NCI-H1092 treated with DMSO at 0.1 percent for 48 hours (cell line): ENCODE measurements around the gene INTS1.
A peak's percentile ranks its signal among the peaks of the same experiment; 100 is the strongest.
"Not testable (repeated sequence)": the region's sequence is repeated elsewhere in the genome, so short reads cannot be mapped to it uniquely, and the experiment has no call there.

ENCODE experiments used
- DNase-seq: peaks from one replicate; lab custom pipeline; 2025; lab: John Stamatoyannopoulos, UW

The INTS1 gene

DNA sequence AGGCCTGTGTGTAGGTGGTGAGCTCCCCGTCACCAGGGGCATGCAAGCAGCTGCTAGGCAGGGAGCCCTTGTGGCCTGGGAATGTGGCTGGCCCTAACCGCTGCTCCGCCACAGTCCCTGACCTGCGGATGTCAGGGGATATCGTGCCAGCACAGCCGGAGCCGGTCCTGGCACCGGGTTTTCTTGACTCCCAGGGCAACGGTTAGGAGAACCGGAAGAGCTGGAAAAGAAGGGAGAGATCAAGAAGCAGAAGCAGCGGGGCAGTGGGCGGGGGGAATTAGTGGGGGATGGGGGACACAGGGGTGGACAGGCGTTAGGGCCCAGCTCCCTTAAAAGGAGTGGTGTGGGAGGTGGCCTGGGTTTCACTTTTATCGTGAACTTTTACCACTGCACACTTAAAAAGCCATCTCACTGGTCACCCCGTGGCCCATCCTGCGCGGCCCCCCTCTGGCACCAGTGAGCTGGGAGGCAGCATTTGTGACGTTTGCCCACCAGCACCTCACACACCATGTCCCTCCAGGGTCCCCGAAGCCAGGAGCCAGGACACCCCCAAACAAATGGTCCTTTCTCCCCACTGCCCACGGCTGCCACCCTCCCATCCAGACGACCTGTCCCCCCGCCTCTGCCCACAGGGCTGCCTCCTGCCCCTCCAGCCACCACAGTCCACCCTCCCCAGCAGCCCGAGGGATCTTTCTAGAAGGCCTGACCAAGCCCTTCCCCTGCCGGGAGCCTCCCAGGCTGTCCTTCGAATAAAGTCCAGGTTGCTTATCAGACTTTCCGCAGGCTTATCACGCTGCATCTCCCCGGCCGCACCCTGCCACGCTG, 43.2 kb downstream of the INTS1 start:
- DNase-seq = no peak

DNA sequence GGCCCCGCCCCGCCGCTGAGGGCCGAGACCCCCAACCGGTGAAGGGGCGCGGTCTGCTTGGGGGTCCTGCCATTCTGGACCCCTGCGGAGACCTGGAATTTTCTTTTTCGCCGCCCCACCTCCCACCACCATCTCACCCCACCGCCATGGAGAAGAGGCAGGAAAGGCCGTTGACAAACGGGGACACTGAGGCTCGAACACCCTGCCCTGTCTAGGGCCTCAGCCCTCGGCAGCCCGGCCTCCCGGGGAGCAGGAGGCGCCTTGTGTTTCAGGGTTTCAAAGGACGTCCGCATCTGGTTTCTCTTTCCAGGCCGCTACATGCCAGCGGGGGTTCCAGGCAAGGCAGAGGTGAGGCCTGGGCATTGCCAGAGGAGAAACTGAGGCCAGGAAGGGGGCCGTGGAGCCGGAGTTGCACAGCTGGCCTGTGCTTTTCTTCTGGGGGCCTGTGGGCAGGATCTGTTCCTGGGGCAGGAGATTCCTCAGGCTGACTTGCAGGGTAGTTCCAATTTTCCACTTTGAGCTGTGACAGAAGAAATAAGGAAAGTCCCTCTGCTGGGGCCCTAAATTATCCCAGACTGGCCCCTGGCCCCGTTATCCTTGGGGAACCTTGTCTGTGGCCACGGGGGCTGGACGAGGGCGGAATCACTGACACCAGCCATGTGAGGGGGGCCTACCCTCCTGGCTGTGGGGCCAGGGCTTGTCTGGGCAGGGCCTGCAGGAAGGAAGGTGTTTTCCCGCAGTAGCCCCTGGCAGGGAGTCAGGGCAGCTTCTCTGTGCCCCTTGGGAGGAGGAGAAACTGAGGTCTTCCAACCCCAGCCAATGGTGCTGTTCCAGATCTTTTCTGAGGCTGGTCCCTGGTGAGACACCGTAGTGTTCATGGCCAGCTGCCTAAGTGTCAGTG, 44.0 kb downstream of the INTS1 start:
- DNase-seq = no peak

DNA sequence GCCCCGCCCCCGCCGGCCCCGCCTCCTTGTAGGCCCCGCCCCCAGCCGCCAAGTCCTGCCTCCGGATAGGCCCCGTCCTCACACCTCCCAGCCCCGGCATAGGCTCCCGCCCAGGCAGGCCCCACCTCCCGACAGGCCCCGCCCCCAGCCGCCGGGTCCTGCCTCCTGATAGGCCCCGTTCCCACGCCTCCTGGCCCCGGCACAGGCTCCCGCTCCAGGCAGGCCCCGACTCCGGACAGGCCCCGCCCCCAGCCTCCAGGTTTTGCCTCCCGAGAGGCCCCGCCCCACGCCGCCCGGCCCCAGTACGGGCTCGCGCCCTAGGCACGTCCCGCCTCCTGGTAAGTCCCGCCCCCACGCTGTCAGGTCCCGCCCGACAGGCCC, 44.7 kb downstream of the INTS1 start:
- DNase-seq = peak; percentile 97

DNA sequence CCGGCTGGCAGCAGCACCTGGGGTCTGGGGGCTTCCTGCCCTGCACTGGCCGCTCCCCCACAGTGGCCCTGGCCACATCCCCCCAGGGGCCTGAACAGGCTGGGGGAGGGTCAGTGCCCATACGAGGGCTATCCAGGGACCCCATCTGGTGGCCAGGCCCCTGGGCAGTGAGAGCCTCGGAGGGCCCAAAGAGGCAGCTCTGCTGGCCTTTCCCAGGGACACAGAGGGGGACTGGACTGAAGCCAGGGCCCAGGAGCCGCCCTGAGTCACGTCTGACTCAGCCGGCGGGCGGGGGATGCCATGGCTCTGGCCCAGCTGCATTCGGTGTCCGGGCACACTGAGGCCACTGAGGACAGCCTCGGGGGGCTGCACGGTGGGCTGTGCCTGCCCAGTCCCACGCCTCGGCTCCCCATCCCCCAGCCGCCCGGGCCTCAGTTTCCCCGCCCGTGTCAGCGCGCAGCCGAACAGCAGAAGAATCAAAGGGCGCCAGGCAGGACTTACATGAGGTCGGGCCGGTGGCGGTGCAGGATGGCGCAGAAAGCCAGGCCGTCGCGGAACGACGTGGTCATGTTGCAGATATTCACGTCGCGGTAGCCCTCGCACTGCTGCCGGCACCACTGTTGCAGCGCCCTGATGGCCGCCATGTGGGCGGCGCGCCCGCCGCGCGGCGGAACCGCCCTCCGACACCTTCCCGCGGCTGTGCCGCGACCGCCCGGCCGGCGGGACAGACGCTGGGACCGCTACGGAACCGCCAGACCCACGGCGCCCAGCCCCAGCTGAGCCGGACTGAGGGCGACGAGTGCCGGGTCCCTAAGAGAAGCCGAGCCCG, 45.3 kb downstream of the INTS1 start, which contains the start of gene MICALL2:
MICALL2 (minus strand) TSS at position 788 of the 829 bp plus-strand sequence; CDS start at position 644, 144 bp downstream.
- DNase-seq = peak; percentile 52

DNA sequence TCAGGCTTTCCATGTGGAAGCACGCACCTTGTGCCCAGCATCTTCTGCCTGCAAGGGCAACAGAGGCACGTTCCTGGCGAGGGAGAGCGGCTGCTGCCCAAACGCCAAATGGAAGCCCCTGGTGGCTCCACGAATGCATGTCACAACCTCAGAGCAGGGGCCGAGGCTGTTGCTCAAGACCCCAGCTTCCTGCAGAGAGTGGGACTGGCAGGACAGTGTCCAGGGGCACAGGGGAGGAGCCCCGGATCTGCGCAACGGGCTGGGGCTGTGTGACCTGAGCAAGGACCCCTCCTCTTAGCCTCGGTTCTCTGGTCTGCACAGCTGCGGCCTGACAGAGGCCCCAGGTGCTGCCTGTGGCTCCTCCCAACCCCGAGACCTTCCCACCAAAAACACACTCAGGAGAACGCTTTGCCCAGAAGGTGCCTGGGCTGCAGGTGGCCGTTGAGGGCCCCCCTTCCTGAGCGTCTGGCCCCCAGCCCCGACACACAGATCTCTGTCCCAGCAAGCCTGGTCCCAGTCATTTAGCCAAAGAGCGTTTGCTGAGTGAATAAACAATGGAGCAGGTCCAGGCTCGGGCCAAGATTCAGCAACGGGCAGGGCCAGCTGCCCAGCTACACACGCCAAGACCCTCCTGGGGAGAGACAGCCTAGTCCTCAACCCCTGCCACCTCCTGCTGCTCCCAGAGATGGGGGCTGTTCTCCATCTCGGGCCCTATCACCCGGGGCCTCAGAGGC, 46.1 kb downstream of the INTS1 start:
- no peak for DNase-seq

DNA sequence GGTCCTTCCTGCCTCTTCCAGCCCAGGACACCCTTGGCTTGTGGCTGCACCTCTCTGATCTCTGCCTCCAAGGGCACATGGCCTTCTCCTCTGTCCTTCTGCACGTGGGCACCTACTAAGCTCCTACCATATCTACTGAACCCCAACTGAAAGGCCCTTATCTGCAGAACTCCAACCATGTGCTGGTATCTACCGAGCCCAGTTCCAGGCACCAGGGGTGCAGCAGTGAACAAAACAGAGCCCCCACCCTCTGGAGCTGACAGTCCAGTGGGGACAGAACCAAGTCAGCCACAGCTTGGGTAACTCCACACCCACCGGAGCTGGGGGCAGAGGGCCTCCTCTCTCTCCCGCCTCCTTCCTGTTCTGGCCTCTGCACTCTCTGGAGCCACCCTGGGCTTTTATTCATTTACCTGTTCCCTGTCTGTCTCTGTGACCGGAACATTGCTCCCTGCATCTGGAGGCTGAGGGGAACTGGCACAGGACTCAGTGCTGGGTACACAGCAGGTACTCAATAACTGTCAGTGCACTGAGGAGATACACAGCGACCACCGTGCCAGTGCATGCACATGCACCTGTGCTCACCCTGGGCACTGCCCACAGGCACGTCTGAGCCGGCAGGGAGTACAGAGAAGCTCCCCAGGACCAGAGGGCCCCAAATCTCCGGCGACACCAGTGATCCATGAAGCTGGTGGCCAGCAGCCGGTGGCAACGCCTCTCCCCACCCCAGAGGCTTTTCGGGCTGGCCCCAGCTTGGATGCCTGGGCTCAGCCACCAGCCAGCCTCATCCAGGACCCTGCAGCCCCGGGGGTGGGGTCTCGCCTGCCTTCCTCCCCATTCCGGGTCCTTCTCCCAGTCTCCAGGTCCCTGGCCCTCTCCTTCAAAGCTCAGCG, 46.9 kb downstream of the INTS1 start:
- no peak for DNase-seq

DNA sequence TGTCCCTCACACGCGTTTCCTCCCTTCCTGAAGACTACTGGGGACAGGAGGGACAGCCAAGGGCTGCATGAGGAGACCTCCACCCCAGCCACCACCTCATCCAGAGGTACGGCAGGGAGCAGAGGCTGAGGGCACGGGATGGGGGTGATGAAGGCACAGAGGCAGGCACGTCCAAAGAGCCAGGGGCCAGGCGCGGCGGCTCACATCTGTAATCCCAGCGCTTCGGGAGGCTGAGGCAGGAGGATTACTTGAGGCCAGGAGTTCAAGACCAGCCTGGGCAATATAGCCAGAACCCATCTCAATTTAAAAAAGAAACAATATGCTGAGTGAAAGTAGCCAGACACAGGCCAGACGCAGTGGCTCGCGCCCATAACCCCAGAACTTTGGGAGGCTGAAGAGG, 48.2 kb downstream of the INTS1 start:
- no peak for DNase-seq

DNA sequence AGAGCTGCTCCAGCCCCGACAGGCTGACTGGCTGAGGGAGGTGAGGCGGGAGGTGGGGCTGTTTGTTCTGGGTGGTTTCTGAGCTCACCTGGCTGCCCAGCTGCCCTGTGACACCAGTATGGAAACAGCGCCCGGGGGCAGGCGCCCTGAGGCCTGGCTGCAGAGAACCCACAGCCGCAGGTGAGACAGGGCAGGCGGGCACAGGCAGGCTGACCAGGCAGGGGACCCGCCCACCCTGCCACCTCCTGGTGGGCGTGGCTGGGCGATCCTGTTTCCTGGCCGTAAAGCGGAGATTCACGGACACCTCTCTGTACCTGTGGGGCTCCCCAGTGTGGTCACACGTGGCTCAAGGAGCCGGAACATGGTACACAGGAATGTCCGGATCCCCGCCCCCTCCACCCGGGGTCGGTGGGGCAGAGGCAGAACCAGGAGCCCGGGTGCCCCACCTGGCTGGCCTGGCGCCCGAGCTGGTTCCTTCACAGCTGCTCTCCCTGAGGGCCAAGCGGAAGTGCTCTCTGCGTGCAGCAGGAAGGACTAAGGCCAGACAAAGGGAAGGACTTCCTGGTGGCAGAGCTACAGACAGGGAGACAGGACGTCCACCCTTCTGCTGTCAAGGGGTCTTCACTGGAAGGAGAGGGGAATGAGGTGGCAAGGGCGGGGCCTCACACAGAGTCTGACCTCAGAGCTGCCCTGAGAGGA, 48.8 kb downstream of the INTS1 start:
- no peak for DNase-seq

DNA sequence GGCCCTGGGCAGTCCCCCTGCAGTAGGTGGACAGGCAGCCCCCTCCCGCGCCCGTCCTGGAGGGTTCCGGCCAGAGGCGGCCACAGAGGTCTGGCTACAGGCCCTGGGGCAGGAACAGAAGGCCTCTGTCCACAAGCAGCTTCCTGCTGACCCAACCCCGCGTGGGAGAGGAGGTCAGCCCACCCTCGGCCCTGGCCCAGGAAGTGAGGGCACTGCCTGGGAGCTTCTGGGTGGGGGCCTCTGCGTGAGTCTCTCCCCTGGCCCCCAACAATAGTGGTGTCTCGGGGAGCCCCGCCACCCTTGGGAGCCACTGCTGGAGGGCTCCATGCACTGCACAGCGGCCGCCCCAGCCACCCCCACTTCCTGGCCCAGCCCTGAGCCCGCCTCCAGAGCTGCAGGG, 49.6 kb downstream of the INTS1 start:
- no peak for DNase-seq

DNA sequence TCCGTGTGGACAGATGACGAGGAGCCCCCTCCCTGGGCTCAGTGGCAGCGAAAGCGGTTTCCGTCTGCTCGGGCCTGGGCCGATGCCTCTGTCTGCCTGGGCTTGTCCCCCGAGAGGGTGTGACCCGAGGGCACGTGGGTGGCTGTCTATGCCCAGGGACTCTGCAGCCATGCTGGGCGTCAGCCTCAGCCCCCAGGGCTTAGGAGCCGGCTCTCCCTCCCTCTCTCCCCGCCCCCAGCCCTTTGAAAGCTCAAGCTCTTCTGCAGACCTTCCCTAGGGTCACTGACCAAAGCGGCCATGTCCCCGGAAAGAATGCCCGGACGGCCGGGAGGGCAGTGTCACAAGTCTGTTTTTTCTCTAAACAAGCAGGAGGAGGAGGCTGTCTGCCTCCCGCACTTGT, 52.0 kb downstream of the INTS1 start:
- no peak for DNase-seq

DNA sequence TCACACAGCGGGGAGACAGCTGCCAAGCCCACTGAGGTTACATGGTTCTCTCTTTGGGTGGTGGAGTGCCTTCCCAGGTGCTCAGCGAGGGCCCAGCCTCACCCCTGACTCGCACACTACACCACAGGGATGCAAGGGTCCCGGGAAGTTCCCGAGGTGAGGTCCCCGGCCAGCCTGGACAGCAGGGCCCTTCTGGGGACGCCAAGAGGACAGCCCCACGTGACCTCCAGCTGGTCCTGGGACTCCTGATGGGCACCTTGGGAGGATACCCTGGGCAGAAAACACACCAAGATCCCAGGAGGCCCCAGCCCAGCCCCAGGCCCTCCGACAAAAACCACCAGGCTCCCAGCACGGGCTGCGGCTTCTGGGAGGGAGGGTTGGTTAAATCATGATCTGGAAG, 53.2 kb downstream of the INTS1 start:
- DNase-seq = no peak

DNA sequence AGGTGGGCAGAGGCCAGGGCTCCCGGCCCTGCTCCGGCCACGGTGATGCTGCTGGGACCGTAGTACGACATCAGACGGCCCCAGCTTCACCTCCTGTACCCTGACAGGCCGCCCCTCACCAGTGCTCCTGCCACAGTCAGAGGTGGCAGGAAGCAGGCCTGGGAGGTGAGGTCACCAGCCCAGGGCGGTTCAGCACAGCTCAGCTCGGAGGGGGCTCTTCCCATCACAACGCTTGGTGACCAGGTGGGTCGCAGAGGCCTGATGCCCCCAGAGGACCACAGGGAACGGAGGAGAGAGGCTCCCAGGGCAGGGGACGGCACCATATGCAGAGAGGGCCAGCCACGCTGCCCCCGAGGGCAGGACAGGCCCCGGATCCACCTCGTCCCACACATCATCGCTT, 53.8 kb downstream of the INTS1 start:
- no peak for DNase-seq

DNA sequence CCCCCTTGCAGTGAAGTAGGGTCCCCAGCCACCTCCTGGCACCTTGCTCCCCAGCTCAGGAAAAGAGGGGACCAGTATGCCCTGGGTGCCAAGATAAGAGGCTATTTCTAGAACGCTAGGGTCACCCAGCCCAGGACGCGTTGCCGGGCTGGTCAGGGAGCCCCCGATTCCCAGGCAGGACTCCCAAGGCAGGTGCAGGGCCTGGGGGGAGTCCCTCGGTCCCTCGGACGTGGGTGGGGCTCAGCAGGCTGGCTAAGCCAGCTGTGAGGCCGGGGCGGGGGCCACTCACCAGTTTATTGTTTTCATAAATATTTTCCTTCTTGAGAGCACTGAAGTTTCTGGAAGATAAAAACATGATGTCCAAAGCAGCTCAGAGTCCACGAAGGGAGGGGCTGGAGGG, 54.2 kb downstream of the INTS1 start:
- DNase-seq = no peak

DNA sequence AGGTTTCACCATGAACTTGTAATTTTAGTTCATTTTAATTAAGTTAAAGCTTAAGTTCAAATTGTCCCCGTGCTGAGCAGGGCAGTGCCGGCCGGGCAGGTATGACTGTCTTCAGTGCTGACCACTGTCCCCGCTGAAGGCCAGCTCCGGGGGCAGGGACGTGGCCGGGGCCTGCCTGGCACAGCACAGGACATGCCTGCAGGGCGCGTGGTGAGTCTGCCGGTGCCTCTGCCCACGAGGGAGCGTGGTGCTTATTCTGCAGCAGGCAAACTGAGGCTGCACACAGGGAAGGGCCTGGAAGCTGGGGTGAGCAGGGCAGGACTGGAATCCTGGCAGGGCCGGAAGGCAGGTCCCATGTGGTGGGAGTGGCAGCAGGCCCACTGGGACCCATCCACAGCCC, 54.7 kb downstream of the INTS1 start:
- no peak for DNase-seq

DNA sequence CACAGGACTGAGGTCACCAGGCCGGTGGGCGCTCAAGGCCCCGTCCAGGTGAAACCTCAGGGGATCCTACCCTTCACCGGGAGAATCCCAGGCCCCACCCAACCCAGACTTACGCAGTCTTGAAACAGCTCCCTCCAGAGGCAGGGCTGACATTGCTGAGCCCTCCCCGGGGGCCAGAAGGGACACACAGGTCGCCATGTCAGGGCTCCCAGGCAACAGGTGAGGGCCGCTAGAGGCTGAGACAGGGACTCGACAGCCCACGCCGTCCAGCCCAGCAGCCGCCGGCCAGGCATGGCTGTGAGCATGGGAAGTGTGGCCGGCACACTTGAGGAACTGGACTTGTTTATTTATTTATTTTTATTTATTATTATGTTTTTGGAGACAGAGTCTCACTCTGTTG, 55.2 kb downstream of the INTS1 start:
- no peak for DNase-seq

DNA sequence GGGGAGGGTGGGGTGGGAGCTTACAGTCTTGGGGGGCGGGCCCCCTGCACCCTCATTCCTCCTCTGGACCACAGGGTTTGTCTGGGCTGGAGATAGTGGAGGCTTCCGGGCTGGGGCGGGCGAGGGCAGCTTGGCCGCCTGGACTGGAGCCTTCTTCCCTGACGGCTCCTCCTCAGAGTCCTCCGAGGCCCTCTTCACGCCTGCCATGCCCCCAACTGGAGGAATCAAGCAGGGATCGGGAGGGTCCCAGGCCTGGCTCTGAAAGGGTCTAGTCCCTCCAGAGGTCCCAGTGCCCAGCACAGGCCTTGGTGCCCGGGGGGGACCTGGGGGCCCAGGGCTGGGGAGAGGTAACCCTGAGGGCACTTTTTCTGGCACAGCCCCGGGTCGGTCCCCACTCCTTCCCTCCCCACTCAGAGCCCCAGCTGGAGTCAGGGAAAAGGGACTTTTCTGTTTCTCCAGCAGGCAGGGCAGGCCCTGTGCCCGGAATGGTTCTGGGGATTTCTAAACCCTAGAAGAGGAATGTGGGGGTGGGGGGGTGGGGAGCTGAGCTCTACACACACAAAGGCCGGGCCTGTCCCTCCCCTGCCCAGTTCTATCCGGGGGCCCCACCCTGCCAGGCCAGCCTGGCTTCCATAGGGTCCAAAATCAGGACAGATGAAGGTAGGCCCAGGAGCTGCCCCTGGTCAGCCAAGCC, 56.5 kb downstream of the INTS1 start:
- no peak for DNase-seq

DNA sequence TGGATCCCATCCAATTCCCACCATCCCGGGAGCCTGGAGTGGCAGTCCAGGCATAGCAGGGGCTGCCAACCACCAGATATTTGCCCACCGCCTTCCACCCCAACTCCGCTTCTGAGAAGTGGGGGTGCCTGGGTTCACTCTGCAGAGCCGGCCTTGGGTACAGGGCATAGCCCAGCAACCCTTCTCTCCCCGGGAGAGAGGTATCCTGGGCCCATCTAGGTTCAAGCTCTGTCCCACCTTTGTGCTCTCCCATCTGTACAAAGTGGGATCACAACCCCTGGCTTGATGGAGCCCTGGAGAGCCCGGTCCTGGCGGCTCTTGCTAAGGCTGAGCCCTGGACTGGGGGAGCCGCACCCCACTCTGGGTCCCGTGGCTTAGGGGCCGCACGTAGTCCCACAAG, 57.1 kb downstream of the INTS1 start:
- no peak for DNase-seq

DNA sequence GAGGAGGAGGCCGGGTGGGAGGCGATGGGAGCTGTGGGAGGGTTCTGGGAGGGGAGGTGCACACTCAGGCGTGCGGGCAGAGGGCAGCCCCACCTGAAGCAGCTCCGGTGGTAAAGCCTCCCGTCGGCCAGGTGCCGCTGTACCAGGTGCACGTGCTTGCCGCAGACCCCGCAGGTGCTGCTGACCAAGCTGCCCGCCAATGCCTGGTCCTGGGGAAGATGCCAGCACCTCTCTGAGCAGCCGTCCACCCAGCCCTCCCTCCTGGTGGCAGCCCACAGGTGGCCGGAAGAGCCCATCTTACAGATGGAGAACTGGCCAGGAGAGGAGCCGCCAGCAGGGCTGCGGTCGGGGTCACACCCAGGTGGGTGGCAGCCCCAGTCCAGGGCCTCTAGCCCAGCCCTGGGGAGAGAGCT, 57.6 kb downstream of the INTS1 start:
- no peak for DNase-seq

DNA sequence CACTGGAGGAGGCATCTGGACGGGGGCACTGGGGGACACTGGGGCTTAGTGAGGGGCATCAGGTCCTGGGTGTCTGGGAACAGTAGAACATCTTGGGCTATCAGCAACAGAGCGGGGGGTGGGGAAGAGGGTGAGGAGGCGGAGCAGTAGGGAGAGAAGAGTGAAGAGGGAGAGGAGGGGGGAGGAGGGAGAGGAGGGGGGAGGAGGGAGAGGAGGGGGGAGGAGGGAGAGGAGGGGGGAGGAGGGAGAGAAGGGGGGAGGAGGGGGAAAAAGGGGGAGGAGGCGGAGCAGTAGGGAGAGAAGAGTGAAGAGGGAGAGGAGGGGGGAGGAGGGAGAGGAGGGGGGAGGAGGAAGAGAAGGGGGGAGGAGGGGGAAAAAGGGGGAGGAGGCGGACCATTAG, 58.2 kb downstream of the INTS1 start:
- DNase-seq = not testable (repeated sequence)
